Tibial nerve (tissue), 3 donors: ENCODE measurements around the gene HLA-DOB.

ENCODE experiments used
- POLR2A ChIP-seq, 2 donors: fragments of 450-650 bp; IDR thresholded peaks; one replicate each; pipeline ENCODE4 v1.6.1; 2017; ENCODE audit warnings: antibody characterized with exemption in 2 of 2, mild to moderate bottlenecking in 2 of 2, moderate library complexity in 2 of 2
- TF ChIP-seq, protein P1 (sequence below), 5 experiments: fragments of 200-600 bp in 3 of 5; fragments of 450-650 bp in 2 of 5; sonication (generic) in 3 of 5; IDR thresholded peaks; one replicate each; pipeline ENCODE4 v1.5.1; 2016 to 2019; ENCODE audit warnings: antibody characterized with exemption in 5 of 5, mild to moderate bottlenecking in 3 of 5, moderate library complexity in 2 of 5

DNA sequence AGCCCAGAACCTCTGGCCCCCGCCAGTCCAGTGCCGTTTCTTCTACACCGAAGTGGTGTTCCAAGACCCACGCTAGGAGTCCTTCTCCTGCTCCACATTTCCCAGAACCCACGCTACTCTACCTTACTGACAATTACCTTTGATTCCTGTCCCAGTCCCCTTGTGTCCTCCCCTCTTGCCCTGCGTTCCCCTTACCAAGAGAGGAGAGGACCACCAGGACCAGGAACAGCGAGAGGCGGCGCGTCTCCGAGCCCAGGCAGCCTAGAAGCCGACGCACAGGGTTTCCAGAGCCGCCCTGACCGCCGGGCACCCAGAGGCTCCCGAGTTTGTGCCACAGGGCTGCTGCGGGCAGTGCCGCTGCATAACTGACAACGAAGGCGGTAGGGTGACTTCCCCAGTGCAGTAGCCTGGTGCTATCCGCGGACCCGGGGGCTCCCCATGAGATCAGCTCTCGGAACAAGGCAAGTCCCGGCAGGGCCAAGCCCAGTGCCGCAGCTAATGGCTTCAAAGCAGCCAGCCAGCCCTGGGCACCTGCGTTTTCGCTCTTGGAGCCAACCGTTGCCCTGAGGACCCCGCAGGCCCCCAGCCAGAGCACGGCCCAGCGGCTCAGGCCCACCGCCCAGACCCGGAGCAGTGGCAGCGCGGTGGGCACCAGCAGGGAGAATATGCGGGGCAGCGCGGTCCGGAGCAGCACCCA, 36.2 kb upstream of the HLA-DOB start:
- TF ChIP-seq, protein P1, sequence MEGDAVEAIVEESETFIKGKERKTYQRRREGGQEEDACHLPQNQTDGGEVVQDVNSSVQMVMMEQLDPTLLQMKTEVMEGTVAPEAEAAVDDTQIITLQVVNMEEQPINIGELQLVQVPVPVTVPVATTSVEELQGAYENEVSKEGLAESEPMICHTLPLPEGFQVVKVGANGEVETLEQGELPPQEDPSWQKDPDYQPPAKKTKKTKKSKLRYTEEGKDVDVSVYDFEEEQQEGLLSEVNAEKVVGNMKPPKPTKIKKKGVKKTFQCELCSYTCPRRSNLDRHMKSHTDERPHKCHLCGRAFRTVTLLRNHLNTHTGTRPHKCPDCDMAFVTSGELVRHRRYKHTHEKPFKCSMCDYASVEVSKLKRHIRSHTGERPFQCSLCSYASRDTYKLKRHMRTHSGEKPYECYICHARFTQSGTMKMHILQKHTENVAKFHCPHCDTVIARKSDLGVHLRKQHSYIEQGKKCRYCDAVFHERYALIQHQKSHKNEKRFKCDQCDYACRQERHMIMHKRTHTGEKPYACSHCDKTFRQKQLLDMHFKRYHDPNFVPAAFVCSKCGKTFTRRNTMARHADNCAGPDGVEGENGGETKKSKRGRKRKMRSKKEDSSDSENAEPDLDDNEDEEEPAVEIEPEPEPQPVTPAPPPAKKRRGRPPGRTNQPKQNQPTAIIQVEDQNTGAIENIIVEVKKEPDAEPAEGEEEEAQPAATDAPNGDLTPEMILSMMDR (IDR thresholded peaks at IDR 0.05) = no peak
- peak in 1 of 2 donors; percentile 6 for TF ChIP-seq POLR2A (IDR thresholded peaks at IDR 0.05)
